ENCODE data around the gene TFEB. TPM values are rescaled to one million over a fixed set of nuclear protein-coding genes. Genes with fewer than 3 reads are reported as not detected.

The TFEB gene
- total RNA-seq, 1 donor from 2014 or later: 6.2 TPM

DNA sequence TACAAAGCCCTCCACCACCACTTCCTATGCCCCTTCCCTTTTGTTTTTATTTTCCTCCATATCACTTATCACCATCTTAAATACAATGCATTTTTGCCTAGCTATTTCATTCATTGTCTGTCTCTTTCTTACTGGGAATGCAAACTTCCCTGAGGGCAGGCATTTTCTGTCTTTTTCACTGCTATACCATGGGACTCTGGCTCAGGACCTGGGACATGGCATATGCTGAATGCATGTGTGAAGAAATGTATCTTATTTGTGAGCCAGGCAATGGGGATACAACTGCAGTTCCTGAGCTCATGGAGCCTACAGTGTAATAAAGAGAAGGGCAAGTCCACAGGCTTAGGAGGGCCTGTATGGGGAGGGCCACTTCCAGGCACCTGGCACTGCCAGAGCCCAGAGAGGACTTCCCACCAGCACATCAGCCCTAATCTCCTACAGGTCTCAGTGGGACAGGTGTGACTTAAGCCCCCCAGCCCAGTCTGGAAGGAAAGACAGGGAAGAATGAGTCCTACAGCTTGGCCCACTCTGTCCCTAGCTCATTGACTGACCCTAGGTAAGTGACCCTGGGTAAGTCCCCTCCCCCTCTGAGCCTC is 43.2 kb downstream of the TFEB start:
- no peak for DNase-seq (ENCODE audit: extremely low spot score, unreplicated experiment)

GRCh38 chr6:41691426-41692079 is 43.9 kb downstream of the TFEB start:
- no peak overlapping the region for H3K27ac Mint-ChIP-seq
- no peak for TF ChIP-seq CTCF (conservative IDR thresholded peaks at IDR 0.05)
- H3K4me3 Mint-ChIP-seq: no peak overlapping the region
- peaks cover 10% of the 10 kb centered on the region for H3K4me1 Mint-ChIP-seq (ENCODE audit: unreplicated experiment)
- no peak for DNase-seq (ENCODE audit: extremely low spot score, unreplicated experiment)
- no peaks in the 10 kb centered on the region for H3K36me3 Mint-ChIP-seq
- no peaks in the 10 kb centered on the region for H3K9me3 Mint-ChIP-seq
- peaks cover 25% of the 10 kb centered on the region for H3K27me3 Mint-ChIP-seq

More for the DNA sequence above, 43.2 kb downstream of the TFEB start:
- Mint-ChIP-seq H3K4me3 (no peak overlapping the region), H3K27me3 (peaks cover 25% of the 10 kb centered on the region), H3K36me3 (no peaks in the 10 kb centered on the region), H3K27ac (no peak overlapping the region), H3K4me1 (ENCODE audit: unreplicated experiment) (peaks cover 10% of the 10 kb centered on the region), H3K9me3 (no peaks in the 10 kb centered on the region)
- no peak for TF ChIP-seq CTCF (conservative IDR thresholded peaks at IDR 0.05)

DNA sequence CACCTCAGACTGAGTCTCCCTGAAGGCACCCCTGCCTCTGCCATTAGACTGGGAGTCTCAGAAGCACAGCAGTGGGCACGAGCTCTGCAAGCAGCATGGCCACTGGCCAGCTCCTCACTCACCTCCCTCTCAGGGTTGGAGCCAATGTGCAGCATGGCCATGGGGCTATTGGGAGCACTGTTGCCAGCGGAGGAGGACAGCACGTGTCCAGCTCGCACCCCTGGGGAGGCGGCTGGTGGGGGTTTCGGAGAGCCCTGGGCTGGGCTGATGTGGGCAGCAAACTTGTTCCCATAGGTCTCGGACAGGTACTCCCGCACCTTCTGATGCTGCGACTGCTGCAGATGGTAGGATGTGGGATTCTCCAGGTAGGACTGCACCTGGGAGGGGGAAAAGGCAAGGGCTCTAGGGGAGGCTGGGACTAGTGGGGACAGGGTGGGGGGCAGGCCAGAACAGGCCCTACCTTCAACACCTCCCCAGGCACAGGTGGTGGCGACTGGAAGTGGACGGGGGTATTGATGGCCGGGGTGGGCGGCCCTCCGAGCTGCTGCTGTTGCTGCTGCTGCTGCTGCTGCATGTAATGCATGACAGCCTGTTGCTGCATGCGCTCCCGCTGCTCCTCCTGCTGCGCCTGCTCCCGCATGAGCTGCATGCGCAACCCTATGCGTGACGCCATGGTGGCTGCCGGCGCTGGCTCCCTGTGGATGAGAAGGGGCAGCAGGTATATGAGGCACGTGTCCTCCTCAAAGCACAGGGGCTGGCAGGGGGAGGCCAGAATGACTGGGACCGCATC is 44.7 kb downstream of the TFEB start:
- TF ChIP-seq CTCF (conservative IDR thresholded peaks at IDR 0.05): no peak

GRCh38 chr6:41689171-41690008 is 46.0 kb downstream of the TFEB start:
- no peak overlapping the region for H3K4me3 Mint-ChIP-seq
- H3K36me3 Mint-ChIP-seq: no peaks in the 10 kb centered on the region
- DNase-seq (ENCODE audit: extremely low spot score, unreplicated experiment): no peak
- H3K9me3 Mint-ChIP-seq: no peaks in the 10 kb centered on the region
- peaks cover 10% of the 10 kb centered on the region for H3K4me1 Mint-ChIP-seq (ENCODE audit: unreplicated experiment)
- peaks cover 19% of the 10 kb centered on the region for H3K27me3 Mint-ChIP-seq
- no peak overlapping the region for H3K27ac Mint-ChIP-seq
- TF ChIP-seq CTCF (conservative IDR thresholded peaks at IDR 0.05): no peak

More for the DNA sequence above, 44.7 kb downstream of the TFEB start:
- H3K27ac Mint-ChIP-seq: no peak overlapping the region
- no peak for DNase-seq (ENCODE audit: extremely low spot score, unreplicated experiment)
- no peaks in the 10 kb centered on the region for H3K9me3 Mint-ChIP-seq
- peaks cover 25% of the 10 kb centered on the region for H3K27me3 Mint-ChIP-seq
- H3K36me3 Mint-ChIP-seq: no peaks in the 10 kb centered on the region
- H3K4me3 Mint-ChIP-seq: no peak overlapping the region
- peaks cover 10% of the 10 kb centered on the region for H3K4me1 Mint-ChIP-seq (ENCODE audit: unreplicated experiment)

GRCh38 chr6:41688256-41688965 is 47.0 kb downstream of the TFEB start:
- DNase-seq (ENCODE audit: extremely low spot score, unreplicated experiment): no peak
- Mint-ChIP-seq H3K36me3 (no peaks in the 10 kb centered on the region), H3K27me3 (peaks cover 19% of the 10 kb centered on the region), H3K27ac (peak overlapping the region; percentile 17), H3K9me3 (no peaks in the 10 kb centered on the region), H3K4me1 (ENCODE audit: unreplicated experiment) (peaks cover 15% of the 10 kb centered on the region), H3K4me3 (no peak overlapping the region)
- no peak for TF ChIP-seq CTCF (conservative IDR thresholded peaks at IDR 0.05)

Measured in type B pancreatic cell (in vitro differentiated cells).